GM12873 (cell line): ENCODE measurements around the gene IDH3A.
A peak's percentile ranks its signal among the peaks of the same experiment; 100 is the strongest.

Experiments
- TF ChIP-seq, protein P1 (sequence below): IDR thresholded peaks from 2 replicates; pipeline ENCODE4 v1.5.1; 2012; ENCODE audit warnings: low read depth, mild to moderate bottlenecking, moderate library complexity, low read length, control low read depth; ENCODE audit not compliant: insufficient read depth; ENCODE audit errors: missing control alignments

IDH3A gene

DNA sequence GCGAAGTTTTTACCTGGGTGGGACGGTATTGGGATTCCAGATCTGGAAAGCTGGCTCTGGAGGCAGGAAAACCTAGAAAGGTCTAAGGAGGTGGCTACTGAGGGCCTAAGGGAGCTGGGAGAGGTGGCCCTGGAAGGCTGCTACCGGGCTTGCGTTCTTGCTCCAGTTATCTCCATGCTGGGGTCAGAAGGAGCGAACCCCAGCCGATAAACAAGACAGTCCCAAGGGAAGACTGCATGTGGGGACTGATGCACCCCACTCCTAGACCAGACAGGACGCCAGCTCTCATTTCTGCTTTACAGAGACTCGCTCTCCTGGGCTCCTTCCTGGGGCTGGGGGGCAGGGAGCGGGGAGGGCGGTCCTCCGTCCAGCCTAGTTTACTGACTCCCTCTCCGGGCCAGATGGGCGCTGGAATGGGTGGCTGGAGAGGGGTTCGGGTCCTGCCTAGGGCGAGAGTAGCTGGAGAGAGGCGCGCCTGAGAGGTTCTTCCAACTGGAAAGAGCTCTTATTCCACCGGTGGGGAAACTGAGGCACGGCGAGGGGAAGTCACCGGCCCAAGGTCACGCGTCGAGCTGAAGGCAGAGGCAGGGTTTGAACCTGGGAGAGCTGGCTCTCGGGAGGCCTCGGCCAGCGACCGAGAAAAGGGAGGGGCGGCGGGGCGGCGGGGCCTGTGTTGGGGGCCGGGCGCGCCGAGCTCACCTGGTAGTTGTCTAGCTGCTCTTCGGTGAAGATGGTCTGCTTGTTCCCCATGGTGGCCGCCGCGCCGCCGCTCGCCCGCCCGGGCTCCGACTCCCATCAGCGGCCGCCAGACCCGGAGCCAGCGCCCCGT is 18.5 kb upstream of the IDH3A start:
- TF ChIP-seq, protein P1, sequence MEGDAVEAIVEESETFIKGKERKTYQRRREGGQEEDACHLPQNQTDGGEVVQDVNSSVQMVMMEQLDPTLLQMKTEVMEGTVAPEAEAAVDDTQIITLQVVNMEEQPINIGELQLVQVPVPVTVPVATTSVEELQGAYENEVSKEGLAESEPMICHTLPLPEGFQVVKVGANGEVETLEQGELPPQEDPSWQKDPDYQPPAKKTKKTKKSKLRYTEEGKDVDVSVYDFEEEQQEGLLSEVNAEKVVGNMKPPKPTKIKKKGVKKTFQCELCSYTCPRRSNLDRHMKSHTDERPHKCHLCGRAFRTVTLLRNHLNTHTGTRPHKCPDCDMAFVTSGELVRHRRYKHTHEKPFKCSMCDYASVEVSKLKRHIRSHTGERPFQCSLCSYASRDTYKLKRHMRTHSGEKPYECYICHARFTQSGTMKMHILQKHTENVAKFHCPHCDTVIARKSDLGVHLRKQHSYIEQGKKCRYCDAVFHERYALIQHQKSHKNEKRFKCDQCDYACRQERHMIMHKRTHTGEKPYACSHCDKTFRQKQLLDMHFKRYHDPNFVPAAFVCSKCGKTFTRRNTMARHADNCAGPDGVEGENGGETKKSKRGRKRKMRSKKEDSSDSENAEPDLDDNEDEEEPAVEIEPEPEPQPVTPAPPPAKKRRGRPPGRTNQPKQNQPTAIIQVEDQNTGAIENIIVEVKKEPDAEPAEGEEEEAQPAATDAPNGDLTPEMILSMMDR, result no peak

DNA sequence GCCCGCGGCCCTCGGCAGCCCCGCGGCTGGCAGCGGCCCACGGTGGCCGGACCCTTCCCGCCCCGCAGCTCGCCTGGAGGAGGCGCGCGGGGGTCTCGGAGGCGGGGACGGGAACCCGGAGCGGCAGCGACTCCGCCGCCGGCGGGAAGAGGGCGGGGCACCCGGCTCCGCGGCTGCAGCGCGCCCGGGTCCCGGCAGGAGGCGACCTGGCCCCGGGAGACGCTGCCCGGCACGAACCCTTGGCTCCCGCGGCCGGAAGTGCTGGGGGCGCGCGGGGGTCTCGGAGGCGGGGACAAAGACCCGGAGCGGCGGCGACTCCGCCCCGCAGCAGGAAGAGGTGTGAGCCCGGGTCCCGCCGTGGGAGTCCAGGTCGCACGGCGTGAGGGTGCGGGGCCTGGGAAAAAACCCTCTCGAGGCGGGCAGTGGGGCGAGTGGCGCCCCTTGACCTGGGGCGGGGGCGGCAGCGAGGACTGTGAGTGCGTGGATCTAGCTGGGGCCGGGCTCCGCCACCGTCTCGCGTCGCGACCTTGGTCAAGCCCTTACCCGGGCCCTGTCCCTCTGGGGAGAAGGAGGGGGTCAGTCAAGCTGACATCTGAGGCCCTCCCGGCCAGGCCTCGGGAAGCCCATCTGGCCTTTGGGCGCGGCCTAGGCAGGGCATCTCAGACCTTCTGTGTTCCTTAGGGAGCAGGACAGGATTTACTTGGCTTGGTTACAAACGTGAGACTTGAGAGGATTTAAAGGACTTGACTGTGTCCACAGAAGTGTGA is 17.7 kb upstream of the IDH3A start, which contains the start of gene CIB2:
TSS of gene CIB2 (minus strand) at position 151 of the 767 bp plus-strand sequence. CDS start 230 bp downstream, outside the sequence.
- TF ChIP-seq, protein P1, result peak; percentile 71

DNA sequence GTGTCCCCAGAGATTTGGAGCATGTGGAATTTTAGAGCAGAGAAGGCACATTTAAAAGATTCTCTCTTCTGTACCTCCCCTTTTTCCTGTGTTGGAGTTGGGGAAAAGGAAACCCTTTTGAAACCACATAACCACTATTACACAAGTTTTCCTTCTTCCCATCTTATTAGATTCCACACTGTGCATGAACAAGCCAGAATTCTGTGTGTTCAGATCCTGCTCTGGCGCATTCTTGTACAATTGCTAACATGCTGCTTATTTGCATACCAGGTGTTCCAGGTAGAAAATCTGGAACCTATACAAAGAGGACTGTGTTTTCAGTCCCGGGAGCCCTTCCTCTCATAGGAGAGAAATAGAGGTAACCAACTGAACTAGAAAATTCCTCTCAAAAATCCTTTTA is 15.4 kb upstream of the IDH3A start:
- TF ChIP-seq, protein P1, result no peak

DNA sequence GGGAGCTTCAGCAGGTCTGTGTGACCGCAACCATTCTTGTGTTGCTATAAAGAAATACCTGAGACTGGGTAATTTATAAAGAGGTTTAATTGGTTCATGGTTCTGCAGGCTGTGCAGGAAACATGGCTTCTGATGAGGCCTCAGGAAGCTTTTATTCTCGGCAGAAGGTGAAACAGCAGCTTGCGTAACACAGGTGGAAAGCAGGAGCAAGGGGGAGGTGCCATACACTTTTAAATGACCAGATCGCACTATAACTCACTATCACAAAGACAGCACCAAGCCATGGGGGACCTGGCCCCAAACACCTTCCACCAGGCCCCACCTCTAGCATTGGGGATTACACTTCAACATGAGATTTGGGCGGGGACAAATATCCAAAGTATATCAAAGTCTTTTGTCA is 9.6 kb upstream of the IDH3A start:
- TF ChIP-seq, protein P1, result no peak

DNA sequence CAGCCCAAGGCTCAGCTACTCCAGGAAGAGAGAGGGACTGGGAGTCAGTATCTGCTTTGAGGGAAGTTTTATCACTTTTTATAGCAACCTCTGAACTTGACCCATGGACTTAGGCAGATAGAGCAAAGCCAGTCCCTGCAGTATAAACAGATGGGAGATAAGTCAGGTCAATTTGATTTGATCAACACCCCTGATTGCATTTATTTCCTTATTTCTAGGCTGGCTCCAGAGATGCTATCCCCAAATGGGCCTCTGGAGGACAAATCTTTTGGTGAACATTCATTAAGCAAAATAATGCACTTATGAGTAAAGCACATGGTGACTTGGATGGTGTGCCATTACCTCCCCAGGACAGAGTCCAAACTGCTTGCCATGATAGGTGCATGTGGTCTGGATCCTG is 8.9 kb upstream of the IDH3A start:
- TF ChIP-seq, protein P1, result no peak

DNA sequence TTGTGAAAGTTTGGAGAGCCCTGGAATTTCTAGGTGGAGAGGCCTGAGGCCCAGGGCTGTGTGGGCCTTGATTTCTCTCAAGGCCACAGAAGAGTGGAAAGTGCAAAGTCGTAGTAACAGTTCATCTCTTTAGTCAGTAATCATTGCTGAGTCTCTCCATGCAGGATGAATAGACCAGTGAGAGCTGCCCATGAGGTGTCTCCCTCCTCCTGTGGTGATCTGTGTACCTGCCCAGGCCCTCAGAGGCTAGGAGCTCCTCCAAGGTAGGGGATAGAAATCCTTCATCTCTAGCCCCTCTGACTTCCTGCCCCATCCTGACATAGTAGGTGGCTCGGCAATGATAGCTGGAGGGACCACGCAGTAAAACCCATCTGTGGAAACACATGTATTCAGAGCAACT is 6.8 kb upstream of the IDH3A start:
- TF ChIP-seq, protein P1, result no peak
